Fibroblast of lung (primary cell): ENCODE results near the gene SMCO2. TPM values are rescaled to one million over a fixed set of nuclear protein-coding genes. Genes with fewer than 3 reads are reported as not detected.

Source experiments
- DNase-seq, 2 donors: peaks; one replicate each; pipeline versions ENCODE4 v3.0.0 to v3.0.0-alpha.2; 2010; ENCODE audit warnings: low read depth in 2 of 2
- H2AFZ ChIP-seq: 2 replicates; pipeline ENCODE4 v1.5.1; 2012; ENCODE audit warnings: low read length, control low read depth, inconsistent platforms
- H3K27ac ChIP-seq: 2 replicates; pipeline ENCODE4 v1.5.1; 2011; ENCODE audit warnings: low read length, control low read depth; ENCODE audit not compliant: insufficient read depth
- H3K27me3 ChIP-seq: 2 replicates; pipeline ENCODE4 v1.5.1; 2011; ENCODE audit warnings: mild to moderate bottlenecking, low read length; ENCODE audit not compliant: control insufficient read depth, insufficient read depth
- H3K36me3 ChIP-seq: 2 replicates; pipeline ENCODE4 v1.5.1; 2011; ENCODE audit warnings: low read length; ENCODE audit not compliant: control insufficient read depth, insufficient read depth
- H3K4me1 ChIP-seq: 2 replicates; pipeline ENCODE4 v1.5.1; 2011; ENCODE audit warnings: low read length; ENCODE audit not compliant: control insufficient read depth, insufficient read depth; ENCODE audit errors: extremely low read depth
- H3K4me2 ChIP-seq: 2 replicates; pipeline ENCODE4 v1.5.1; 2011; ENCODE audit warnings: low read length, control low read depth; ENCODE audit not compliant: insufficient read depth; ENCODE audit errors: extremely low read depth
- H3K4me3 ChIP-seq, 4 experiments: fragments of 200-600 bp in 1 of 4; sonication (generic) in 1 of 4; replicated peaks in 1 of 4; 2 replicates each; pipeline ENCODE4 v1.5.1; 2011 to 2016; ENCODE audit warnings: low read length in 4 of 4, low read depth in 3 of 4, mild to moderate bottlenecking in 3 of 4, control low read depth in 2 of 4, inconsistent platforms in 1 of 4, mixed read lengths in 1 of 4; ENCODE audit not compliant: insufficient read depth in 1 of 4; ENCODE audit errors: control extremely low read depth in 1 of 4
- H3K79me2 ChIP-seq: 2 replicates; pipeline ENCODE4 v1.5.1; 2012; ENCODE audit warnings: mild to moderate bottlenecking, low read length, inconsistent platforms; ENCODE audit not compliant: control insufficient read depth, insufficient read depth
- H3K9ac ChIP-seq: 2 replicates; pipeline ENCODE4 v1.5.1; 2011; ENCODE audit warnings: mild to moderate bottlenecking, low read length, control low read depth; ENCODE audit not compliant: insufficient read depth
- H3K9me3 ChIP-seq: 2 replicates; pipeline ENCODE4 v1.5.1; 2012; ENCODE audit warnings: low read depth, low read length; ENCODE audit not compliant: control insufficient read depth, insufficient read depth
- H4K20me1 ChIP-seq: 2 replicates; pipeline ENCODE4 v1.5.1; 2011; ENCODE audit warnings: low read length; ENCODE audit not compliant: control insufficient read depth, insufficient read depth; ENCODE audit errors: extremely low read depth
- CTCF ChIP-seq, 2 donors: IDR thresholded peaks in 1 of 2; conservative IDR thresholded peaks in 1 of 2; 1 replicate in 1 of 2; 2 replicates in 1 of 2; pipeline ENCODE4 v1.5.1; 2011 to 2012; ENCODE audit warnings: low read length in 2 of 2, control low read depth in 1 of 2, inconsistent platforms in 1 of 2, low read depth in 1 of 2, mild to moderate bottlenecking in 1 of 2
- EZH2 ChIP-seq: IDR thresholded peaks from 2 replicates; pipeline ENCODE4 v1.5.1; 2012; ENCODE audit warnings: low read length, control low read depth, mild to moderate bottlenecking; ENCODE audit errors: missing control alignments
- polyA plus RNA-seq, 2 donors: library from polyadenylated mRNA; depleted of rRNA in 1 of 2; stranded (reverse) in 1 of 2; unstranded in 1 of 2; fragments of >200 nt; gene quantifications; 2 replicates each; pipeline ENCODE4 v1.2.1, GENCODE V29; 2011 to 2012; ENCODE audit warnings: missing spikeins in 1 of 2
- total RNA-seq: library from RNA; depleted of rRNA; stranded (reverse); fragments of >200 nt; gene quantifications from 2 replicates; pipeline ENCODE4 v1.2.1, GENCODE V29; 2014

Gene SMCO2
- total and polyA plus RNA-seq, 2 donors (not counting 1 experiment from before 2014, with no cell fraction given), result not detected

- Histone ChIP-seq H4K20me1 (no peaks in the 10 kb centered on the region), H3K27ac (peak overlapping the region; percentile 91), H3K9ac (peak overlapping the region; percentile 29), H2AFZ (no peak overlapping the region), H3K9me3 (no peaks in the 10 kb centered on the region), H3K36me3 (no peaks in the 10 kb centered on the region), H3K4me1 (peaks cover 31% of the 10 kb centered on the region), H3K4me2 (peak overlapping the region; percentile 73), H3K4me3 (peak overlapping the region; percentile 8 to 34 (median 29)), H3K79me2 (peaks cover 71% of the 10 kb centered on the region), H3K27me3 (no peaks in the 10 kb centered on the region)
- TF ChIP-seq CTCF (conservative IDR thresholded peaks at IDR 0.05 in 1 of 2, IDR thresholded peaks at IDR 0.05 in 1 of 2; ENCODE audit: low read depth in 1 of 2, low read length in 2 of 2) (no peak), EZH2 (no peak)
- DNase-seq, result peak; percentile 99
Observed at GRCh38 chr12:27549801-27550652, 103.5 kb downstream of the SMCO2 start.

GRCh38 chr12:27550653-27550975 lies 104.1 kb downstream of the SMCO2 start:
- Histone ChIP-seq H3K4me2 (no peak overlapping the region), H2AFZ (no peak overlapping the region), H3K9ac (no peak overlapping the region), H3K27me3 (no peaks in the 10 kb centered on the region), H3K36me3 (no peaks in the 10 kb centered on the region), H4K20me1 (no peaks in the 10 kb centered on the region), H3K4me3 (no peak overlapping the region), H3K79me2 (peaks cover 72% of the 10 kb centered on the region), H3K27ac (peak overlapping the region; percentile 91), H3K4me1 (peaks cover 31% of the 10 kb centered on the region), H3K9me3 (no peaks in the 10 kb centered on the region)
- TF ChIP-seq EZH2 (no peak), CTCF (conservative IDR thresholded peaks at IDR 0.05 in 1 of 2, IDR thresholded peaks at IDR 0.05 in 1 of 2; ENCODE audit: low read depth in 1 of 2, low read length in 2 of 2) (no peak)
- peak in 1 of 2 donors; percentile 48 for DNase-seq

- H3K27ac ChIP-seq, result peak overlapping the region; percentile 60
- no peak overlapping the region for H2AFZ ChIP-seq
- no peaks in the 10 kb centered on the region for H4K20me1 ChIP-seq
- peak in 1 of 2 donors; percentile 42 for DNase-seq
- no peaks in the 10 kb centered on the region for H3K27me3 ChIP-seq
- no peak overlapping the region for H3K4me3 ChIP-seq
- no peaks in the 10 kb centered on the region for H3K36me3 ChIP-seq
- H3K9me3 ChIP-seq, result no peaks in the 10 kb centered on the region
- H3K9ac ChIP-seq, result no peak overlapping the region
- peaks cover 36% of the 10 kb centered on the region for H3K4me1 ChIP-seq
- peaks cover 72% of the 10 kb centered on the region for H3K79me2 ChIP-seq
- TF ChIP-seq CTCF (conservative IDR thresholded peaks at IDR 0.05 in 1 of 2, IDR thresholded peaks at IDR 0.05 in 1 of 2; ENCODE audit: low read depth in 1 of 2, low read length in 2 of 2) (no peak), EZH2 (no peak)
- H3K4me2 ChIP-seq, result peak overlapping the region; percentile 60
Observed at GRCh38 chr12:27551172-27551840, 104.8 kb downstream of the SMCO2 start.
